ENCODE measurements around the gene NKPD1.

DNA sequence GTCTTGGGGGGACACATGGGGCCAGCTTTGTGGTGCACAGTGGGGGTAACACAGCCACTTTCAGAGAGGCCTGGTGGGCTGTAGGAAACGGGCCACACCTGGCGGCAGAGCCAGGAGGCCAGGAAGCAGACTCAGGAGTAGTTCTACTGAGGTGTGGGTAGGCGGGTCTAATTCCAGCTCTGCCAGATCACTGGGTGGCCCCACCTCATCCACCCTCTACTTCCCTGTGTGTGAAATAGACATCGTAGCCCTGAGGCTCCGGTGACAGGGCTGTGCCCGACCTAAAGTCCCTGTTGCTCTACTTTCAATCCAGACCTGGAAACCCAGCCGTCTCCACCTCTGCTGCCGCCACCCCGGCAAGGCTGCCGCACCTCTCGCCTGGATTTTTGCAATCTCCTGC is 4.0 kb downstream of the NKPD1 start:
- TF ChIP-seq EZH2phosphoT487 (IDR thresholded peaks at IDR 0.05; ENCODE audit: low read depth), result no peak
- TF ChIP-seq, protein P1, sequence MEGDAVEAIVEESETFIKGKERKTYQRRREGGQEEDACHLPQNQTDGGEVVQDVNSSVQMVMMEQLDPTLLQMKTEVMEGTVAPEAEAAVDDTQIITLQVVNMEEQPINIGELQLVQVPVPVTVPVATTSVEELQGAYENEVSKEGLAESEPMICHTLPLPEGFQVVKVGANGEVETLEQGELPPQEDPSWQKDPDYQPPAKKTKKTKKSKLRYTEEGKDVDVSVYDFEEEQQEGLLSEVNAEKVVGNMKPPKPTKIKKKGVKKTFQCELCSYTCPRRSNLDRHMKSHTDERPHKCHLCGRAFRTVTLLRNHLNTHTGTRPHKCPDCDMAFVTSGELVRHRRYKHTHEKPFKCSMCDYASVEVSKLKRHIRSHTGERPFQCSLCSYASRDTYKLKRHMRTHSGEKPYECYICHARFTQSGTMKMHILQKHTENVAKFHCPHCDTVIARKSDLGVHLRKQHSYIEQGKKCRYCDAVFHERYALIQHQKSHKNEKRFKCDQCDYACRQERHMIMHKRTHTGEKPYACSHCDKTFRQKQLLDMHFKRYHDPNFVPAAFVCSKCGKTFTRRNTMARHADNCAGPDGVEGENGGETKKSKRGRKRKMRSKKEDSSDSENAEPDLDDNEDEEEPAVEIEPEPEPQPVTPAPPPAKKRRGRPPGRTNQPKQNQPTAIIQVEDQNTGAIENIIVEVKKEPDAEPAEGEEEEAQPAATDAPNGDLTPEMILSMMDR (IDR thresholded peaks at IDR 0.05; ENCODE audit: low read depth, low read length), result no peak

Data from OCI-LY3 (cell line).